Gastrocnemius medialis (tissue), 4 donors: Measurements from ENCODE around the gene PEAK1. TPM values are rescaled to one million over a fixed set of nuclear protein-coding genes. Genes with fewer than 3 reads are reported as not detected.

Experiments
- ATAC-seq, 2 donors: fragments of 150-250 bp; one replicate each; pipeline ENCODE4 v1.9.1; 2016
- DNase-seq, 2 donors: peaks; one replicate each; pipeline ENCODE4 v3.0.0-alpha.2; 2019
- H3K27ac ChIP-seq, 4 donors: fragments of 200-600 bp; sonication (generic); 1 replicate in 1 of 4; 2 replicates in 3 of 4; pipeline ENCODE4 v1.5.1; 2016 to 2018; ENCODE audit warnings: mild to moderate bottlenecking in 2 of 4, moderate library complexity in 1 of 4
- H3K27me3 ChIP-seq, 3 donors: fragments of 200-600 bp; sonication (generic) in 2 of 3; 1 replicate in 1 of 3; 2 replicates in 2 of 3; pipeline versions ENCODE4 v1.5.1 to v1.6.0; 2016 to 2019; ENCODE audit warnings: mild to moderate bottlenecking in 1 of 3, moderate library complexity in 1 of 3
- H3K36me3 ChIP-seq, 2 donors: fragments of 200-600 bp; sonication (generic) in 1 of 2; one replicate each; pipeline ENCODE4 v1.5.1; 2017 to 2018
- H3K4me1 ChIP-seq, 2 donors: fragments of 200-600 bp; sonication (generic) in 1 of 2; one replicate each; pipeline ENCODE4 v1.5.1; 2016 to 2017; ENCODE audit warnings: mild to moderate bottlenecking in 2 of 2
- H3K4me3 ChIP-seq, 4 donors: fragments of 200-600 bp; sonication (generic) in 3 of 4; 1 replicate in 1 of 4; 2 replicates in 3 of 4; pipeline ENCODE4 v1.5.1; 2016 to 2019; ENCODE audit warnings: mild to moderate bottlenecking in 2 of 4
- H3K9me3 ChIP-seq, 3 donors: fragments of 200-600 bp; sonication (generic) in 2 of 3; 1 replicate in 1 of 3; 2 replicates in 2 of 3; pipeline ENCODE4 v1.5.1; 2016 to 2019
- POLR2A ChIP-seq, 2 donors: fragments of 450-650 bp; IDR thresholded peaks; one replicate each; pipeline ENCODE4 v1.6.1; 2017; ENCODE audit warnings: antibody characterized with exemption in 2 of 2, mild to moderate bottlenecking in 2 of 2, moderate library complexity in 2 of 2
- in situ Hi-C, 4 donors: fragments of 200-750 bp; cut with MboI; loops; one replicate each; pipeline versions ENCODE4 v1.15.0 to v1.8.0; 2017; ENCODE audit warnings: low sequenced_read_pairs in 4 of 4
- intact Hi-C: fragments of 100-400 bp; cut with DNase I; formaldehyde crosslinking; loops from one replicate; pipeline ENCODE4 v1.15.1; 2023; ENCODE audit warnings: low total_unique reads
- total RNA-seq, 4 donors: library from RNA; depleted of rRNA; stranded (reverse); fragments of >200 nt; gene quantifications; one replicate each; pipeline versions ENCODE4 v1.1.0 to v1.2.3, GENCODE V29; 2016
- TF ChIP-seq, protein P1 (sequence below), 5 experiments: fragments of 450-650 bp in 3 of 5; fragments of 200-600 bp in 2 of 5; sonication (generic) in 2 of 5; IDR thresholded peaks in 4 of 5; conservative IDR thresholded peaks in 1 of 5; 1 replicate in 4 of 5; 2 replicates in 1 of 5; pipeline ENCODE4 v1.5.1; 2016 to 2019; ENCODE audit warnings: antibody characterized with exemption in 5 of 5, mild to moderate bottlenecking in 3 of 5, moderate library complexity in 3 of 5

Gene PEAK1
- total RNA-seq, 4 donors from 2014 or later, result 17.8 to 21.9 (median 20.8) TPM

DNA sequence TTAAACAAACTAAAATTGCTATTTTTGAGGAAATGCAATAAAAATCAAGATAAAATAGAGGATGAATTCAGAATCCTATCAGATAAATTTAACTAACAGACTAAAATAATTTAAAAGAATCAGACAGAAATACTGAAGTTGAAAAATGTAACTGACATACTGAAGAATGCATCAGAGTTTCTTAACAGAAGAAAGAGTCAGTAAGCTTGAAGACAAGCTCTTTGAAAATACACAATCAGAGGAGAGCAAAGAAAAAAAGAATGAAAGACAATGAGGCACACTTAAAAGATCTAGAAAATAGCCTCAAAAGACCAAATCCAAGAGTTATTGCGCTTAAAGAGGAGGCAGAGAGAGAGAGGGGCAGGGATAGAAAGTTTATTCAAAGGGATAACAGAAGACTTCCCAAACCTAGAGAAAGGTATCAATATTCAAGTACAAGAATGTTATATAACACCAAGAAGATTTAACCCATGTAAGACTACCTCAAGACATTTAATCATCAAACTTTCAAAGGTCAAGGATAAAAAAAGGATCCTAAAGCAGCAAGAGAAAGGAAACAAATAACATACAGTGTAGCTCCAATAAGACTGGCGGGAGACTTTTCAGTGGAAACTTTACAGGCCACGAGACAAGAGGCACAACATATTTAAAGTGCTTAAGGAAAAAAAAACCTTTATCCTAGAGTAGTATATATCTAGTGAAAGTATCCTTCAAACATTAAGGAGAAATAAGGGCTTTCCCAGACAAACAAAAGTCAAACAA is 24.7 kb downstream of the PEAK1 start:
- in situ Hi-C loops (no loop called here), intact Hi-C loops (no loop called here)
- no peak for ATAC-seq
- no peak overlapping the region for H3K4me3 ChIP-seq
- TF ChIP-seq, protein P1, sequence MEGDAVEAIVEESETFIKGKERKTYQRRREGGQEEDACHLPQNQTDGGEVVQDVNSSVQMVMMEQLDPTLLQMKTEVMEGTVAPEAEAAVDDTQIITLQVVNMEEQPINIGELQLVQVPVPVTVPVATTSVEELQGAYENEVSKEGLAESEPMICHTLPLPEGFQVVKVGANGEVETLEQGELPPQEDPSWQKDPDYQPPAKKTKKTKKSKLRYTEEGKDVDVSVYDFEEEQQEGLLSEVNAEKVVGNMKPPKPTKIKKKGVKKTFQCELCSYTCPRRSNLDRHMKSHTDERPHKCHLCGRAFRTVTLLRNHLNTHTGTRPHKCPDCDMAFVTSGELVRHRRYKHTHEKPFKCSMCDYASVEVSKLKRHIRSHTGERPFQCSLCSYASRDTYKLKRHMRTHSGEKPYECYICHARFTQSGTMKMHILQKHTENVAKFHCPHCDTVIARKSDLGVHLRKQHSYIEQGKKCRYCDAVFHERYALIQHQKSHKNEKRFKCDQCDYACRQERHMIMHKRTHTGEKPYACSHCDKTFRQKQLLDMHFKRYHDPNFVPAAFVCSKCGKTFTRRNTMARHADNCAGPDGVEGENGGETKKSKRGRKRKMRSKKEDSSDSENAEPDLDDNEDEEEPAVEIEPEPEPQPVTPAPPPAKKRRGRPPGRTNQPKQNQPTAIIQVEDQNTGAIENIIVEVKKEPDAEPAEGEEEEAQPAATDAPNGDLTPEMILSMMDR (IDR thresholded peaks at IDR 0.05 in 4 of 5, conservative IDR thresholded peaks at IDR 0.05 in 1 of 5), result no peak
- no peak for TF ChIP-seq POLR2A (IDR thresholded peaks at IDR 0.05)
- no peaks in the 10 kb centered on the region for H3K36me3 ChIP-seq
- DNase-seq, result no peak
- peaks cover 0 to 21% (median 3%) of the 10 kb centered on the region in 3 donors for H3K9me3 ChIP-seq
- no peaks in the 10 kb centered on the region for H3K27me3 ChIP-seq
- peaks cover 15 to 19% of the 10 kb centered on the region in 2 donors for H3K4me1 ChIP-seq
- no peak overlapping the region for H3K27ac ChIP-seq

GRCh38 chr15:77393471-77393840 is 26.4 kb downstream of the PEAK1 start:
- no peaks in the 10 kb centered on the region for H3K27me3 ChIP-seq
- TF ChIP-seq POLR2A (IDR thresholded peaks at IDR 0.05), result no peak
- TF ChIP-seq, protein P1 (IDR thresholded peaks at IDR 0.05 in 4 of 5, conservative IDR thresholded peaks at IDR 0.05 in 1 of 5), result no peak
- DNase-seq, result no peak
- H3K27ac ChIP-seq, result no peak overlapping the region
- ATAC-seq, result no peak
- H3K4me3 ChIP-seq, result no peak overlapping the region
- peaks cover 0 to 10% (median 0%) of the 10 kb centered on the region in 3 donors for H3K9me3 ChIP-seq
- intact Hi-C loops (no loop called here), in situ Hi-C loops (no loop called here)
- no peaks in the 10 kb centered on the region for H3K36me3 ChIP-seq
- H3K4me1 ChIP-seq, result peaks cover 15 to 34% of the 10 kb centered on the region in 2 donors

DNA sequence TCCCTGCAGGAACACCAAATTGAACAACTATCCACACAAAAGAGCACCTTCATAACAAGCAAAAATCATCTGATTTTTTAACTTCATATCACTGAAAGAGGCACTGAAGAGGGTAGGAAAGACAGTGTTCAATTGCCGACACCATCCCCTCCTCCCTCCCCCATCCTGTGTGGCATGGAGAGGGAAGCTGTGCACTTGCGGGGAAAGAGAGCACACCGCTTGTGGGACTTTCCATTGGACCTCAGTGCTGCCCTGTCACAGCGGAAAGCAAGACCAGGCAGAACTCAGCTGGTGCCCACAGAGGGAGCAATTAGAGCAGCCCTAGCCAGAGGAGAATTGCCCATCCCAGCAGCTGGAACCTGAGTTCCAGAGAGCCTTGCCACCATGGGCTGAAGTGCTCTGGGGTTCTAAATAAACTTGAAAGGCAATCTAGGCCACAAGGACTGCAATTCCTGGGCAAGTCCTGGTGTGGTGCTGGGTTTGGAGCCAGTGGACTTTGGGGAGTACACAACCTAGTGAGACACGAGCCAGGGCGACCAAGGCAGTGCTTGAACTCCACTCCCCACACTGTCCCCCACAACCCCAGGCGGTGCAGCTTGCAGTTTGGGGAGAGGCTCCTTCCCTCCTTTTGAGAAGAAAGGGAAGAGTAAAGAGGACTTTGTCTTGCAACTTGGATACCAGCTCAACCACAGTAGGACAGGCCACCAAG is 27.0 kb downstream of the PEAK1 start:
- in situ Hi-C loops (no loop called here), intact Hi-C loops (no loop called here)
- Histone ChIP-seq H3K27ac (no peak overlapping the region), H3K4me1 (peaks cover 16 to 39% of the 10 kb centered on the region in 2 donors), H3K4me3 (no peak overlapping the region), H3K9me3 (peaks cover 0 to 6% (median 0%) of the 10 kb centered on the region in 3 donors), H3K27me3 (no peaks in the 10 kb centered on the region), H3K36me3 (no peaks in the 10 kb centered on the region)
- TF ChIP-seq POLR2A (IDR thresholded peaks at IDR 0.05), result no peak
- TF ChIP-seq, protein P1 (IDR thresholded peaks at IDR 0.05 in 4 of 5, conservative IDR thresholded peaks at IDR 0.05 in 1 of 5), result no peak
- ATAC-seq, result no peak
- DNase-seq, result no peak

DNA sequence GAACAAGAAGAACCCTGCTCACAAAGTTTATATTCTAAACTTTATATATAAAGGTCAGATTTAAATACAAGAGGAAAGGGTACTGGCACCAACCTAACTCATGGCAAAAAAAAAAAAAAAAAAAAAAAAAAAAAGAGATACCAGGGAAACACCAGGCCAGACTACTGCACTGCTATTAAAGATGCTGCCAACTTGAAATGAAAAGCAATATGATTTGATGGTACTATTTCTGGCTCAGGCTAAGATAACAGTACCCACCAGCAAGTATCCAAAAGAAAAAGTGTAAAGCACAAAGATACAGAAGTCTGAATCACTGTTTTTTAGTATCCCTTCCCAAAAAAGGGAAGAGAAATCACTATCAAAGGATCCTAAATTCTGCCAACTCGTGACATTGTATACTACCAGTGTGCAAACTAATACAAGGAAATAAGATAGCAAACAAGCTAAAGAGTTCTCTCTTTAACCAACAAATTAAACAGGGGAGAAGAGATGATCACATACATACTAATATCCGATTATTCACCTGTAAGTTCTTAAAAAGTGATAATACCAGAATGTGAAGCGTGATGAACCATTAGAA is 28.4 kb downstream of the PEAK1 start:
- no peak overlapping the region for H3K4me3 ChIP-seq
- TF ChIP-seq, protein P1 (IDR thresholded peaks at IDR 0.05 in 4 of 5, conservative IDR thresholded peaks at IDR 0.05 in 1 of 5), result no peak
- ATAC-seq, result no peak
- H3K27me3 ChIP-seq, result no peaks in the 10 kb centered on the region
- in situ Hi-C loops (no loop called here), intact Hi-C loops (no loop called here)
- H3K9me3 ChIP-seq, result peaks cover 0 to 6% (median 0%) of the 10 kb centered on the region in 3 donors
- H3K27ac ChIP-seq, result no peak overlapping the region
- H3K36me3 ChIP-seq, result no peaks in the 10 kb centered on the region
- DNase-seq, result no peak
- peaks cover 30 to 54% of the 10 kb centered on the region in 2 donors for H3K4me1 ChIP-seq
